Measurements from ENCODE around the gene BCL2L11.

Gene BCL2L11

DNA sequence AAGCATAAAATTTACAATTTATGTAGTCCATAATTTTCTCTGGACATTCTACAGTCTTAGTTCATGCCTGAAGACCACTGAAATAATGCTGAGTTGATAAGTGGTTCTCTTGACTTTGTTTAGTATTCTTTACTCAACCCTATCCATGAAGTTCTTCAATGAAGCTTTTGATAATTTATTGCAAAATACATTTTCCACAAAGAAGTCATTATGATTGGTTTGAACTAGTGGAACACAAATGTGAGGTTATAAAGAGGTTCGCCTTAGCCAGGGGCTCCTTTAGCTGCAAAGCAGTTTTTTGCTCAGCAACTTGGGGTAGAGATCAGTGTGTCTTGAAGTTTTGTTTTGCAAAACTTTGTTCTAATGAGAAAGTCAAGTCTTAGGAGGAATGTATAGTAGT lies 5.9 kb downstream of the BCL2L11 start:
- peaks cover 11% of the 10 kb centered on the region for H3K4me1 ChIP-seq (ENCODE audit: control insufficient read depth, insufficient read depth, low read length, poor library complexity, severe bottlenecking)
- H3K4me3 ChIP-seq (ENCODE audit: insufficient read depth, low read depth, low read length, poor library complexity, severe bottlenecking), result no peak overlapping the region
- no peaks in the 10 kb centered on the region for H3K27me3 ChIP-seq (replicated peaks; ENCODE audit: control insufficient read depth, insufficient read depth, low read length, poor library complexity, severe bottlenecking)
- no peaks in the 10 kb centered on the region for H3K36me3 ChIP-seq (ENCODE audit: control insufficient read depth, insufficient read depth, low read length)
- H3K9me3 ChIP-seq (ENCODE audit: control insufficient read depth, low read length), result no peaks in the 10 kb centered on the region
- H3K27ac ChIP-seq (ENCODE audit: insufficient read depth, low read length, poor library complexity, severe bottlenecking), result no peak overlapping the region
- no peak for DNase-seq

DNA sequence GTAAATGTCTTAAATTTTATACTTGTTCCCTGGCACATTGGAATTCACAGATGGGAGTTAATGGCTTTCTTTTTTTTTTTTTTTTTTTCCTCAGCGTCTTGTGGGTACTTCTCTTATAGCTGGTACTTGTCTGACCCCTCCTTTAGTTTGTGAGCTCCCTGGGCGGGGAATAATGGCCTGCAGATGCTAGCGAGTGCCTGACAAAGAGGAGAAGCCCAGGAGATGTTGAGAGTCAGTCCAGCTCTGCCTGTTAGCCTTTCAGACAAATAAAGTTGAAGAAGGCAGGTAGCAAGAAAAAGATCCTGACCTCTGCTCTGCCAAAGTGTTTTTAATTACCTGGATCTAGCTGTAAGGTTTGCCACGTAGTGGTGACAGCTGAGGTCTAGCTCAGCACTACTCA lies 6.6 kb downstream of the BCL2L11 start:
- no peaks in the 10 kb centered on the region for H3K36me3 ChIP-seq (ENCODE audit: control insufficient read depth, insufficient read depth, low read length)
- H3K4me3 ChIP-seq (ENCODE audit: insufficient read depth, low read depth, low read length, poor library complexity, severe bottlenecking), result no peak overlapping the region
- H3K4me1 ChIP-seq (ENCODE audit: control insufficient read depth, insufficient read depth, low read length, poor library complexity, severe bottlenecking), result peaks cover 5% of the 10 kb centered on the region
- no peak for DNase-seq
- no peaks in the 10 kb centered on the region for H3K27me3 ChIP-seq (replicated peaks; ENCODE audit: control insufficient read depth, insufficient read depth, low read length, poor library complexity, severe bottlenecking)
- H3K9me3 ChIP-seq (ENCODE audit: control insufficient read depth, low read length), result no peaks in the 10 kb centered on the region
- H3K27ac ChIP-seq (ENCODE audit: insufficient read depth, low read length, poor library complexity, severe bottlenecking), result no peak overlapping the region

DNA sequence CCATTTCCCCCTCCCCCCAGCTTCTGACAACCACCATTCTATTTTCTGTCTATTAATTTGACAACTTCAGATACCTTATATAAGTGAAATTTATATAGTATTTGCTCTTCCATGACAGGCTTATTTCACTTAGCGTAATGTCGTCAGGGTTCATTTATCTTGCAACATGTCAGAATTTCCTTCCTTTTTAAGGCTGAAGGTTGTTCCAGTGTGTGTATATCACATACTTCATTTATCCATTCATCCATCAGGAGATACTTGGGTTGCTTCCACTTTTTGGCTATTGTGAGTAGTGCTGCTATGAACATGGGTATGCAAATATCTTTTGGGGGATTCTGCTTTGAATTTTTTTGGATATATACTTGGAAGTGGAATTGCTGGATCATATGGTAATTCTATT lies 7.4 kb downstream of the BCL2L11 start:
- peaks cover 5% of the 10 kb centered on the region for H3K4me1 ChIP-seq (ENCODE audit: control insufficient read depth, insufficient read depth, low read length, poor library complexity, severe bottlenecking)
- H3K9me3 ChIP-seq (ENCODE audit: control insufficient read depth, low read length), result no peaks in the 10 kb centered on the region
- H3K4me3 ChIP-seq (ENCODE audit: insufficient read depth, low read depth, low read length, poor library complexity, severe bottlenecking), result no peak overlapping the region
- no peaks in the 10 kb centered on the region for H3K36me3 ChIP-seq (ENCODE audit: control insufficient read depth, insufficient read depth, low read length)
- DNase-seq, result no peak
- H3K27ac ChIP-seq (ENCODE audit: insufficient read depth, low read length, poor library complexity, severe bottlenecking), result no peak overlapping the region
- no peaks in the 10 kb centered on the region for H3K27me3 ChIP-seq (replicated peaks; ENCODE audit: control insufficient read depth, insufficient read depth, low read length, poor library complexity, severe bottlenecking)

DNA sequence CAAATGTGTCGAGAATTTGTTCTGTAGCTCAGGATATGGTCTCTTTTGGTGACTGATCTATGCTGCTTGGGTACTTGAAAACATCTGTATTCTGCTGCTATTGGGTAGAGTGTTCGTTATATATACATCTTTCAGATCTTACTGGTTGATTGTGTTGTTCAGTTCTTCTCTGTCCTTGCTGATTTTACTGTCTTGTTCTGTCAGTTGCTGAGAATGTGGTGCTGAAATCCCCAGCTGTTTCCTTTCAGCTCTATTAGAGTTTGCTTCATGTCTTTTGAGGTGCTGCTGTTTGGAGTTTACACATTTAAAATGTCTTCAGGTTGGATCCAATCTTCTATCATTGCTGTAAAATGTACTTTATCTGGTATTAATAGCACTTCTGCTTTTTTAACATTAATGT lies 12.9 kb downstream of the BCL2L11 start:
- no peak for DNase-seq
- no peaks in the 10 kb centered on the region for H3K4me1 ChIP-seq (ENCODE audit: control insufficient read depth, insufficient read depth, low read length, poor library complexity, severe bottlenecking)
- H3K27me3 ChIP-seq (replicated peaks; ENCODE audit: control insufficient read depth, insufficient read depth, low read length, poor library complexity, severe bottlenecking), result no peaks in the 10 kb centered on the region
- no peaks in the 10 kb centered on the region for H3K9me3 ChIP-seq (ENCODE audit: control insufficient read depth, low read length)
- no peaks in the 10 kb centered on the region for H3K36me3 ChIP-seq (ENCODE audit: control insufficient read depth, insufficient read depth, low read length)
- H3K4me3 ChIP-seq (ENCODE audit: insufficient read depth, low read depth, low read length, poor library complexity, severe bottlenecking), result no peak overlapping the region
- H3K27ac ChIP-seq (ENCODE audit: insufficient read depth, low read length, poor library complexity, severe bottlenecking), result no peak overlapping the region

DNA sequence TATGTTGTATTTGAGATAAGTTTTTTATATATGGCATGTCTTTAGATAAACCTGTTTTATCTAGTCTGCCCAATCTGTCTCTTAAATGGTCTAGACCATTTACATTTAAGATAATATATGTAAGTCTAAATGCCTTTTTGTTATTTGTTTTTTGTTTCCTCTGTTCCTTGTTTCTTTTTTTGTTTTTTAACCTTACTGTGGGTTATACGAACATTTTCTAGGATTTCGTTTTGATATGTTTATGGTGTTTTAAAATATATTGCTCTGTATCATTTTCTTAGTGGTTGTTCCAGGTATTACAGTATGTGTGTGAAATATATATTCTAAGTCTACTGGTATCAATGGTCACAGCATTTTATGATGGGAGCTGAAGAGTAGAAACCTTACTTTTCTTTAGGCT lies 13.3 kb downstream of the BCL2L11 start:
- DNase-seq, result no peak
- no peaks in the 10 kb centered on the region for H3K9me3 ChIP-seq (ENCODE audit: control insufficient read depth, low read length)
- H3K4me3 ChIP-seq (ENCODE audit: insufficient read depth, low read depth, low read length, poor library complexity, severe bottlenecking), result no peak overlapping the region
- H3K27me3 ChIP-seq (replicated peaks; ENCODE audit: control insufficient read depth, insufficient read depth, low read length, poor library complexity, severe bottlenecking), result no peaks in the 10 kb centered on the region
- H3K4me1 ChIP-seq (ENCODE audit: control insufficient read depth, insufficient read depth, low read length, poor library complexity, severe bottlenecking), result no peaks in the 10 kb centered on the region
- H3K36me3 ChIP-seq (ENCODE audit: control insufficient read depth, insufficient read depth, low read length), result no peaks in the 10 kb centered on the region
- no peak overlapping the region for H3K27ac ChIP-seq (ENCODE audit: insufficient read depth, low read length, poor library complexity, severe bottlenecking)

DNA sequence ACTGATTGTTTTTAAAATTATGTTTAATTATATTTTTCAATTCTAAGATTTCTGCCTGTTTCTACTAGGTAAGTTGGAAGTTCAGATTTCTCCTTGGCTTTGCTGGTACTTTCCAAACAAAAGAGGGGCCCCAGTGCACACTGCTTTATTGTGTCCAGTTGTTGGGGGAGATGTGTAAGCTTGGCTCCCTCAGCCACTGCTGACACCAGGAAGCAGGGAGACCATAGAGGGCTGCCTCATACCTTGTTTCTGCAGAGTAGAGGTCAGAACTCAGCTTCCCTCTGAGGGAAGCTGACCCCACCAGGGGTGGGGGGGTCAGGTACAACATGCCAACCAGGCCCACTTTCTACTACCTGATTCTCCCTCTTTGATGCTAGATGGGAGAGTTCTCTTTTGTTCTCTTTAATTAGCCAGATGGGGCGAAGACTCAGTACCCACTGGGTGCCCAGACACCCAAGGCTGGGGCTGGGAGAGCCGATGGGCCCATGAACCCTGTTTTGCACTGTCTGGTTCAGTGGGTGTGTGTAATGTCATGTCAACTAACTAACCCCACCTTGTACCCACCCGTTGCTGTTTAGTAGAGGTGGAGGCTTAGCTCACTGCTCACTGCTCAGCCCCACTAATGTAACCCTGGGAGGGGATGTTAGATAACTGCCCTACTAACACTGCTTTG lies 14.7 kb downstream of the BCL2L11 start:
- no peaks in the 10 kb centered on the region for H3K9me3 ChIP-seq (ENCODE audit: control insufficient read depth, low read length)
- H3K4me3 ChIP-seq (ENCODE audit: insufficient read depth, low read depth, low read length, poor library complexity, severe bottlenecking), result no peak overlapping the region
- no peak overlapping the region for H3K27ac ChIP-seq (ENCODE audit: insufficient read depth, low read length, poor library complexity, severe bottlenecking)
- H3K36me3 ChIP-seq (ENCODE audit: control insufficient read depth, insufficient read depth, low read length), result no peaks in the 10 kb centered on the region
- no peak for DNase-seq
- no peaks in the 10 kb centered on the region for H3K27me3 ChIP-seq (replicated peaks; ENCODE audit: control insufficient read depth, insufficient read depth, low read length, poor library complexity, severe bottlenecking)
- no peaks in the 10 kb centered on the region for H3K4me1 ChIP-seq (ENCODE audit: control insufficient read depth, insufficient read depth, low read length, poor library complexity, severe bottlenecking)

DNA sequence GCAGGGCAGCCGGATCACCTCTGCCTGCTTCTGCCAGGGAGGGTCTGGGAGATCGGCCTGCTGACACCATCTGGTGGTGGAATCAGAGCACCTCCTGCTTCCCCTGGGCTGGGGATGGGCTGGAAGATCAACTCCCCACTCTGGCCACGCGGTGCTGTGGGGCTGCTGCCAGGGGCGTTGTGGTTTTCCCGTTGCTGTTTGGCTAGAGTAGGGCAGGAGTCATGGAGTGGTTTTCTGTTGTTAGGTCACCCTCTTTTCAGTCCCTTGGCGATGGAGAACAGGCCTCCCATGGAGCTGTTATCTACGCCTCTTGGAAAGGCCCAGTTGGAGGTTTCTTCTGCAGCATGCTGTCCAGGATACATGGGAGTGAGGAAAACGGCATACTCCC lies 15.2 kb downstream of the BCL2L11 start:
- no peak for DNase-seq
- Histone ChIP-seq H3K27ac (ENCODE audit: insufficient read depth, low read length, poor library complexity, severe bottlenecking) (no peak overlapping the region), H3K36me3 (ENCODE audit: control insufficient read depth, insufficient read depth, low read length) (no peaks in the 10 kb centered on the region), H3K4me1 (ENCODE audit: control insufficient read depth, insufficient read depth, low read length, poor library complexity, severe bottlenecking) (no peaks in the 10 kb centered on the region), H3K4me3 (ENCODE audit: insufficient read depth, low read depth, low read length, poor library complexity, severe bottlenecking) (no peak overlapping the region), H3K27me3 (replicated peaks; ENCODE audit: control insufficient read depth, insufficient read depth, low read length, poor library complexity, severe bottlenecking) (no peaks in the 10 kb centered on the region), H3K9me3 (ENCODE audit: control insufficient read depth, low read length) (no peaks in the 10 kb centered on the region)

DNA sequence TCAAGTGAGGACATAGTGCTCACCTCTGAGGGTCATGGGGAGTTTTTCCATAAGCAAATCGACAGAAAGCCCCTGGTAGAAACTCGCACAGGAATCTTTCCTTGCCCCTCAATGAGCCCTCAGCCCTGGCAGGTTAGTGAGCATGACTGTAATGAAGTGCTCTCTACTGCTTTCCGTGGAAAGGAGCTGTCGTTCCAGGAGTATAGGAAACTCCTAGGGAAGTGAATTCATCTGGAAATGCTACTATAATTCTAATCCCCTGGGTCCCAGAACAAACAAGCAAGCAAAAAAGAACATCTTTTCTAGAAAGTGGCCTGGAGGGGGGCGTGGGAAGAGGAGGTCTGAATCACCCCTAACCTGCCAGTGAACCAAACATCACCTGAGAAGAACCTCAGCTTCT lies 18.1 kb downstream of the BCL2L11 start:
- Histone ChIP-seq H3K36me3 (ENCODE audit: control insufficient read depth, insufficient read depth, low read length) (no peaks in the 10 kb centered on the region), H3K9me3 (ENCODE audit: control insufficient read depth, low read length) (no peaks in the 10 kb centered on the region), H3K4me3 (ENCODE audit: insufficient read depth, low read depth, low read length, poor library complexity, severe bottlenecking) (no peak overlapping the region), H3K27ac (ENCODE audit: insufficient read depth, low read length, poor library complexity, severe bottlenecking) (no peak overlapping the region), H3K27me3 (replicated peaks; ENCODE audit: control insufficient read depth, insufficient read depth, low read length, poor library complexity, severe bottlenecking) (no peaks in the 10 kb centered on the region), H3K4me1 (ENCODE audit: control insufficient read depth, insufficient read depth, low read length, poor library complexity, severe bottlenecking) (no peaks in the 10 kb centered on the region)
- DNase-seq, result no peak

DNA sequence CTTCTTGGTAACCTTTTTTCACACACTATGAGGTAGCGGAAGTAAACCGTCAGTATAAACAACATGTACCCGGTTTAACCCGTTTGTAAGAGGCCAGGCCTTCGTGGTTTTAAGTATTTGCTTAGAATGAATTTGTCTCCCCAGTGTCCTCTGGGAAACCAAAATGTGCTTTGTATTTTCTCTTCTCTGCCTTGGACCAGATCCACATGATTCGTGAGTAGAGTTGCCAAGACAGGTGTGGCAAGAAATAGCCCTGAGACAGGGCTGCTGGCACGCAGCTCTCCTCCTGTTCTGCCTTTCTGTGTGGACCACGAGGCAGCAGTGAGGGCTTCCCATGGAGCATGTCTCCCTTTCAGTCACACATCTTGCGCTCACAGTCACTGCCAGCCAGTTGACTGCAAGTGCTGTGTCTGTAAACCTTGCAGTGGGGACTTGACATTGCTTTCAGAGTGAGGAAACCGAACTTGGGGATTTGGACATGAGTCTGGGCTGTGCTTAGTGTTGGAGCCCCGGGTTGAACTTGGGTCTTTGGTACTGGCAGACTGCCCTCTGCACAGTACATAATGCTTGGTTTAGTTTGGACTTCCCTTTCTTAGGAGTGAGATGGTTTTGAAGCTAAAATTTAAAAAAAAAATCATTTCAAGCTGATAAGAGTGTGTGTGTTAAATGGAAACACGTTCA lies 19.1 kb downstream of the BCL2L11 start:
- Histone ChIP-seq H3K27me3 (replicated peaks; ENCODE audit: control insufficient read depth, insufficient read depth, low read length, poor library complexity, severe bottlenecking) (no peaks in the 10 kb centered on the region), H3K4me3 (ENCODE audit: insufficient read depth, low read depth, low read length, poor library complexity, severe bottlenecking) (no peak overlapping the region), H3K4me1 (ENCODE audit: control insufficient read depth, insufficient read depth, low read length, poor library complexity, severe bottlenecking) (no peaks in the 10 kb centered on the region), H3K27ac (ENCODE audit: insufficient read depth, low read length, poor library complexity, severe bottlenecking) (no peak overlapping the region), H3K36me3 (ENCODE audit: control insufficient read depth, insufficient read depth, low read length) (no peaks in the 10 kb centered on the region), H3K9me3 (ENCODE audit: control insufficient read depth, low read length) (no peaks in the 10 kb centered on the region)
- DNase-seq, result no peak

DNA sequence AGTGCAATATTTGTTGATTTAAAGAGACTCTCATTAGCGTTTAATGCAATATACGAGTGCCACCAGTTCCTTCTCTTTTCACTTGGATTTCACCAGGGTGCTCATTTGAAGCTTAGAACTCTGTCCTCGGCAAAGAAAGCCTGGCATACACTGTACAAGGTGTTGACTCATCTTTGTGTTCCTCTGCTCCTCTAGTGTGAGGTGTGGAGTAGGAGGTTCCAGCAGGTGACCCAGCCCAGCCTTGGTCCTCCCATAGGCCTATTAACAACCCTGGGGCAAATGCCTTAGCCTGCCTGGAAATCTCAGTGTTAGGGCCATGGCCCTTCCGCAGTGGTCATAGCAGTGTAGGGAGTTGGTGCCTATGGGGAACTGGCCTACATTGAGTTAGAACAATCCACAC lies 20.1 kb downstream of the BCL2L11 start:
- H3K4me3 ChIP-seq (ENCODE audit: insufficient read depth, low read depth, low read length, poor library complexity, severe bottlenecking), result no peak overlapping the region
- no peak overlapping the region for H3K27ac ChIP-seq (ENCODE audit: insufficient read depth, low read length, poor library complexity, severe bottlenecking)
- H3K9me3 ChIP-seq (ENCODE audit: control insufficient read depth, low read length), result no peaks in the 10 kb centered on the region
- no peaks in the 10 kb centered on the region for H3K4me1 ChIP-seq (ENCODE audit: control insufficient read depth, insufficient read depth, low read length, poor library complexity, severe bottlenecking)
- H3K27me3 ChIP-seq (replicated peaks; ENCODE audit: control insufficient read depth, insufficient read depth, low read length, poor library complexity, severe bottlenecking), result no peaks in the 10 kb centered on the region
- H3K36me3 ChIP-seq (ENCODE audit: control insufficient read depth, insufficient read depth, low read length), result no peaks in the 10 kb centered on the region
- DNase-seq, result no peak
